Measurements from ENCODE around the gene PLEKHN1. TPM values are rescaled to one million over a fixed set of nuclear protein-coding genes. Genes with fewer than 3 reads are reported as not detected.

The PLEKHN1 gene
- total and polyA plus RNA-seq, 3 experiments from 2014 or later: 0.49 to 3.5 (median 2.7) TPM

- peak in 1 of 5 donors; percentile 41 for DNase-seq
- ChIA-PET POLR2A (no interaction called here), CTCF (interaction anchor here (1.0 to 6.8 kb wide), 4 partner anchors 12 to 112 kb away, joined by 3 to 63 read pairs (median 3); no protein-coding TSS in a partner anchor)
- H3K4me3 ChIP-seq (ENCODE audit: low read length): no peak overlapping the region
- H3K27ac ChIP-seq (ENCODE audit: low read depth, low read length): no peak overlapping the region
- H3K27me3 Mint-ChIP-seq: peaks cover 16 to 36% of the 10 kb centered on the region in 2 donors
- peaks cover 0 to 7% (median 2%) of the 10 kb centered on the region in 3 donors for H3K4me1 Mint-ChIP-seq
- no peaks in the 10 kb centered on the region for H3K9me3 ChIP-seq (ENCODE audit: low read length)
- no peaks in the 10 kb centered on the region for H3K36me3 Mint-ChIP-seq
- no peaks in the 10 kb centered on the region for H3K36me3 ChIP-seq (ENCODE audit: insufficient read depth, low read length)
- H3K27ac Mint-ChIP-seq: peak overlapping the region in 1 of 8 donors; percentile 68
- peaks cover 3% of the 10 kb centered on the region for H3K27me3 ChIP-seq (ENCODE audit: insufficient read depth, low read length, poor library complexity, severe bottlenecking)
- no peak overlapping the region for H3K4me3 Mint-ChIP-seq
- H3K4me1 ChIP-seq (ENCODE audit: insufficient read depth, low read length): peaks cover 2% of the 10 kb centered on the region
- H3K9me3 Mint-ChIP-seq: no peaks in the 10 kb centered on the region
These were observed 14.5 kb downstream of the PLEKHN1 start for GRCh38 chr1:980602-981395.

- POLR2A ChIA-PET: no interaction called here
These were observed 15.2 kb downstream of the PLEKHN1 start for GRCh38 chr1:981491-981954.

GRCh38 chr1:981955-982558, 15.8 kb downstream of the PLEKHN1 start, which contains the start of gene PERM1:
Gene PERM1 (minus strand): TSS chr1:982093. CDS start chr1:981029, 1,064 bp downstream.
- Histone ChIP-seq H3K36me3 (ENCODE audit: insufficient read depth, low read length) (no peaks in the 10 kb centered on the region), H3K27me3 (ENCODE audit: insufficient read depth, low read length, poor library complexity, severe bottlenecking) (peaks cover 3% of the 10 kb centered on the region), H3K4me1 (ENCODE audit: insufficient read depth, low read length) (no peaks in the 10 kb centered on the region), H3K4me3 (ENCODE audit: low read length) (no peak within 1 kb of the TSS), H3K9me3 (ENCODE audit: low read length) (no peaks in the 10 kb centered on the region), H3K27ac (ENCODE audit: low read depth, low read length) (no peak within 1 kb of the TSS)
- Mint-ChIP-seq H3K9me3 (no peaks in the 10 kb centered on the region), H3K27me3 (peaks cover 16 to 39% of the 10 kb centered on the region in 2 donors), H3K4me1 (peaks cover 0 to 3% (median 0%) of the 10 kb centered on the region in 3 donors), H3K27ac (peak within 1 kb of the TSS in 1 of 8 donors; percentile 78), H3K36me3 (no peaks in the 10 kb centered on the region), H3K4me3 (no peak within 1 kb of the TSS)
- peak in 1 of 5 donors; percentile 38 for DNase-seq
- POLR2A ChIA-PET: no interaction called here
- CTCF ChIA-PET: interaction anchor here (0.9 to 6.8 kb wide), 6 partner anchors 10 to 139 kb away, joined by 3 to 63 read pairs (median 4); no protein-coding TSS in a partner anchor

More at GRCh38 chr1:981491-981954, 15.2 kb downstream of the PLEKHN1 start:
- Mint-ChIP-seq H3K4me3 (no peak overlapping the region), H3K27ac (peak overlapping the region in 1 of 8 donors; percentile 68), H3K36me3 (no peaks in the 10 kb centered on the region), H3K4me1 (peaks cover 0 to 3% (median 0%) of the 10 kb centered on the region in 3 donors), H3K9me3 (no peaks in the 10 kb centered on the region), H3K27me3 (peaks cover 16 to 38% of the 10 kb centered on the region in 2 donors)
- no peaks in the 10 kb centered on the region for H3K36me3 ChIP-seq (ENCODE audit: insufficient read depth, low read length)
- no peak overlapping the region for H3K27ac ChIP-seq (ENCODE audit: low read depth, low read length)
- no peaks in the 10 kb centered on the region for H3K9me3 ChIP-seq (ENCODE audit: low read length)
- no peak overlapping the region for H3K4me3 ChIP-seq (ENCODE audit: low read length)
- peaks cover 3% of the 10 kb centered on the region for H3K27me3 ChIP-seq (ENCODE audit: insufficient read depth, low read length, poor library complexity, severe bottlenecking)
- CTCF ChIA-PET: interaction anchor here (0.9 to 6.8 kb wide), 4 partner anchors 11 to 112 kb away, joined by 3 to 63 read pairs (median 3); no protein-coding TSS in a partner anchor
- H3K4me1 ChIP-seq (ENCODE audit: insufficient read depth, low read length): no peaks in the 10 kb centered on the region
- DNase-seq: peak in 1 of 5 donors; percentile 36

- ChIA-PET CTCF (interaction anchor here (1.0 to 6.8 kb wide), 8 partner anchors 9 to 138 kb away, joined by 3 to 63 read pairs (median 7); no protein-coding TSS in a partner anchor), POLR2A (no interaction called here)
- Histone ChIP-seq H3K27me3 (ENCODE audit: insufficient read depth, low read length, poor library complexity, severe bottlenecking) (peaks cover 3% of the 10 kb centered on the region), H3K27ac (ENCODE audit: low read depth, low read length) (no peak overlapping the region), H3K36me3 (ENCODE audit: insufficient read depth, low read length) (no peaks in the 10 kb centered on the region), H3K4me3 (ENCODE audit: low read length) (no peak overlapping the region), H3K4me1 (ENCODE audit: insufficient read depth, low read length) (no peaks in the 10 kb centered on the region), H3K9me3 (ENCODE audit: low read length) (no peaks in the 10 kb centered on the region)
- H3K9me3 Mint-ChIP-seq: no peaks in the 10 kb centered on the region
- no peak overlapping the region for H3K4me3 Mint-ChIP-seq
- H3K4me1 Mint-ChIP-seq: peaks cover 0 to 3% (median 0%) of the 10 kb centered on the region in 3 donors
- no peaks in the 10 kb centered on the region for H3K36me3 Mint-ChIP-seq
- no peak overlapping the region for H3K27ac Mint-ChIP-seq
- peak in 1 of 5 donors; percentile 42 for DNase-seq
- peaks cover 20 to 40% of the 10 kb centered on the region in 2 donors for H3K27me3 Mint-ChIP-seq
These were observed 16.6 kb downstream of the PLEKHN1 start for GRCh38 chr1:982765-983436.

DNA sequence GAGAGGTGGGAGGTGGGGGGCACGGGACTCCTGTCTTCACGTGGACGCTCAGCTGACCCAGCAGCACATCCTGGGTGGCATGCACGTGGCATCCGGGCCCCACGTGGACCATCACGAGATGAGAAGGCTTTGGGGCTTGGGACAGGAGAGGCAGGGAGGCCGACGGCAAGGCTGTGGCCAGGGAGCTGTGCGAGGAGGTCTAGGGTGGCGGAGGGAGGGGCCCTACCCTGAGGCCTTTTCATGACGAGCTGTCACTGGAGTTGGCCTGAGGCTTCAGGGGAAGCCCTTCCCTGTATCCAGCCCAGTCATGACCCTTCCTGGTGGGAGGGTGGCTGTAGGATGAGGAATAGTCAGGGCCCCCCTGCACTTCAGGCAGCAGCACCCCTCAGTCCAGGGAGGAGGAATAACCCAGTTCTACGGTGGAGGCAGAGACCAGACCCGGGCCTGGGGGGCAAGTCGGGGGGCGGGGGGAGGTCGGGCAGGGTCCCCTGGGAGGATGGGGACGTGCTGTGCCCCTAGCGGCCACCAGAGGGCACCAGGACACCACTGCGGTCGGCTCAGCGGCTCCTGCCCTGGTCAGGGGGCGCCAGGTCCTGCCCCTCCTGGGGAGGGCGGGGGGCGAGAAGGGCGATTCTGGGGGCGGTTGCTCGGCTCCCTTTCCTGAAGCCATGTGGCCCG, 17.7 kb downstream of the PLEKHN1 start:
- H3K9me3 Mint-ChIP-seq: no peaks in the 10 kb centered on the region
- H3K36me3 Mint-ChIP-seq: no peaks in the 10 kb centered on the region
- DNase-seq: peak; percentile 47 to 75 (median 53)

GRCh38 chr1:984476-984814, 18.2 kb downstream of the PLEKHN1 start:
- H3K9me3 ChIP-seq (ENCODE audit: low read length): no peaks in the 10 kb centered on the region
- peaks cover 3% of the 10 kb centered on the region for H3K27me3 ChIP-seq (ENCODE audit: insufficient read depth, low read length, poor library complexity, severe bottlenecking)
- Mint-ChIP-seq H3K27ac (no peak overlapping the region), H3K27me3 (peaks cover 27 to 44% of the 10 kb centered on the region in 2 donors), H3K36me3 (no peaks in the 10 kb centered on the region), H3K9me3 (no peaks in the 10 kb centered on the region), H3K4me1 (no peaks in the 10 kb centered on the region), H3K4me3 (no peak overlapping the region)
- CTCF ChIA-PET: interaction anchor here (0.7 to 6.8 kb wide), 11 partner anchors 11 to 388 kb away, joined by 3 to 63 read pairs (median 5); partner anchors contain the start of gene ISG15
- H3K4me3 ChIP-seq (ENCODE audit: low read length): no peak overlapping the region
- no peak overlapping the region for H3K27ac ChIP-seq (ENCODE audit: low read depth, low read length)
- POLR2A ChIA-PET: interaction anchor here (0.6 kb wide), 1 partner anchor 20 kb away, joined by 3 read pairs; no protein-coding TSS in a partner anchor
- DNase-seq: no peak
- H3K36me3 ChIP-seq (ENCODE audit: insufficient read depth, low read length): no peaks in the 10 kb centered on the region
- H3K4me1 ChIP-seq (ENCODE audit: insufficient read depth, low read length): no peaks in the 10 kb centered on the region

More for the DNA sequence above, 17.7 kb downstream of the PLEKHN1 start:
- H3K27me3 Mint-ChIP-seq: peaks cover 22 to 43% of the 10 kb centered on the region in 2 donors
- Histone ChIP-seq H3K36me3 (ENCODE audit: insufficient read depth, low read length) (no peaks in the 10 kb centered on the region), H3K9me3 (ENCODE audit: low read length) (no peaks in the 10 kb centered on the region), H3K4me1 (ENCODE audit: insufficient read depth, low read length) (no peaks in the 10 kb centered on the region), H3K27me3 (ENCODE audit: insufficient read depth, low read length, poor library complexity, severe bottlenecking) (peaks cover 3% of the 10 kb centered on the region), H3K27ac (ENCODE audit: low read depth, low read length) (no peak overlapping the region), H3K4me3 (ENCODE audit: low read length) (no peak overlapping the region)
- no peaks in the 10 kb centered on the region for H3K4me1 Mint-ChIP-seq
- H3K4me3 Mint-ChIP-seq: no peak overlapping the region
- CTCF ChIA-PET: interaction anchor here (0.7 to 6.8 kb wide), 14 partner anchors 8 to 388 kb away, joined by 3 to 63 read pairs (median 5); partner anchors contain the start of gene ISG15
- POLR2A ChIA-PET: interaction anchor here (0.6 kb wide), 1 partner anchor 20 kb away, joined by 3 read pairs; no protein-coding TSS in a partner anchor
- no peak overlapping the region for H3K27ac Mint-ChIP-seq

- POLR2A ChIA-PET: no interaction called here
- Mint-ChIP-seq H3K27ac (no peak overlapping the region), H3K4me1 (no peaks in the 10 kb centered on the region), H3K36me3 (no peaks in the 10 kb centered on the region), H3K9me3 (no peaks in the 10 kb centered on the region), H3K4me3 (no peak overlapping the region), H3K27me3 (peaks cover 27 to 48% of the 10 kb centered on the region in 2 donors)
- no peaks in the 10 kb centered on the region for H3K36me3 ChIP-seq (ENCODE audit: insufficient read depth, low read length)
- H3K27ac ChIP-seq (ENCODE audit: low read depth, low read length): no peak overlapping the region
- H3K9me3 ChIP-seq (ENCODE audit: low read length): no peaks in the 10 kb centered on the region
- no peaks in the 10 kb centered on the region for H3K4me1 ChIP-seq (ENCODE audit: insufficient read depth, low read length)
- H3K4me3 ChIP-seq (ENCODE audit: low read length): no peak overlapping the region
- H3K27me3 ChIP-seq (ENCODE audit: insufficient read depth, low read length, poor library complexity, severe bottlenecking): peaks cover 3% of the 10 kb centered on the region
- CTCF ChIA-PET: interaction anchor here (1.1 to 6.8 kb wide), 5 partner anchors 20 to 387 kb away, joined by 4 to 63 read pairs (median 5); no protein-coding TSS in a partner anchor
- DNase-seq: peak in 1 of 5 donors; percentile 21
These were observed 18.8 kb downstream of the PLEKHN1 start for GRCh38 chr1:985126-985525.

All from CD8-positive, alpha-beta memory T cell (primary cell).